Neuronal stem cell (in vitro differentiated cells): Measurements from ENCODE around the gene DDX59.

ENCODE experiments used
- DNase-seq: peaks from one replicate; pipeline ENCODE4 v3.0.0-alpha.2; 2013; ENCODE audit warnings: low spot score
- H2AFZ ChIP-seq: one replicate; pipeline ENCODE4 v1.6.1; 2013; ENCODE audit warnings: mild to moderate bottlenecking, low read length, inconsistent platforms
- H2AK5ac ChIP-seq: 2 replicates; pipeline ENCODE4 v1.6.1; 2013; ENCODE audit warnings: low read depth, mild to moderate bottlenecking, inconsistent platforms, low read length, moderate library complexity, mixed read lengths
- H2BK120ac ChIP-seq: 2 replicates; pipeline ENCODE4 v1.6.1; 2013; ENCODE audit warnings: low read depth, mild to moderate bottlenecking, inconsistent platforms, low read length, moderate library complexity, mixed read lengths
- H2BK12ac ChIP-seq: one replicate; pipeline ENCODE4 v1.6.1; 2013; ENCODE audit warnings: low read length, inconsistent platforms
- H2BK15ac ChIP-seq: 2 replicates; pipeline ENCODE4 v1.6.1; 2013; ENCODE audit warnings: mild to moderate bottlenecking, low read length, inconsistent platforms, mixed read lengths
- H2BK5ac ChIP-seq: one replicate; pipeline ENCODE4 v1.6.1; 2013; ENCODE audit warnings: inconsistent platforms, mild to moderate bottlenecking, low read length, moderate library complexity
- H3K14ac ChIP-seq: one replicate; pipeline ENCODE4 v1.6.1; 2013; ENCODE audit warnings: low read length, inconsistent platforms
- H3K18ac ChIP-seq: 2 replicates; pipeline ENCODE4 v1.6.1; 2013; ENCODE audit warnings: low read length, inconsistent platforms
- H3K23ac ChIP-seq: 2 replicates; pipeline ENCODE4 v1.6.1; 2013; ENCODE audit warnings: low read depth, mild to moderate bottlenecking, mixed read lengths, low read length, inconsistent platforms; ENCODE audit not compliant: poor library complexity
- H3K27ac ChIP-seq: replicated peaks from 3 replicates; pipeline ENCODE4 v1.5.1; 2013; ENCODE audit warnings: low read length, inconsistent platforms
- H3K27me3 ChIP-seq, 3 experiments: 2 replicates each; pipeline ENCODE4 v1.6.1; 2013; ENCODE audit warnings: low read length in 3 of 3, mild to moderate bottlenecking in 2 of 3, inconsistent platforms in 1 of 3, low read depth in 1 of 3, mixed read lengths in 1 of 3, moderate library complexity in 1 of 3; ENCODE audit not compliant: control insufficient read depth in 3 of 3, insufficient read depth in 3 of 3
- H3K36me3 ChIP-seq, 2 donors: replicated peaks in 1 of 2; 2 replicates each; pipeline ENCODE4 v1.6.1; 2013; ENCODE audit warnings: low read length in 2 of 2; ENCODE audit not compliant: control insufficient read depth in 2 of 2, insufficient read depth in 2 of 2
- H3K4ac ChIP-seq: 2 replicates; pipeline ENCODE4 v1.6.1; 2013; ENCODE audit warnings: inconsistent platforms, mild to moderate bottlenecking, low read length, moderate library complexity
- H3K4me1 ChIP-seq, 2 donors: 1 replicate in 1 of 2; 2 replicates in 1 of 2; pipeline ENCODE4 v1.6.1; 2013; ENCODE audit warnings: low read length in 2 of 2, low read depth in 1 of 2; ENCODE audit not compliant: control insufficient read depth in 2 of 2, insufficient read depth in 1 of 2
- H3K4me2 ChIP-seq: one replicate; pipeline ENCODE4 v1.6.1; 2013; ENCODE audit warnings: mild to moderate bottlenecking, low read length, inconsistent platforms; ENCODE audit not compliant: insufficient read depth, poor library complexity, severe bottlenecking
- H3K4me3 ChIP-seq, 2 donors: 2 replicates each; pipeline ENCODE4 v1.5.1; 2013; ENCODE audit warnings: low read length in 2 of 2, mild to moderate bottlenecking in 2 of 2, inconsistent platforms in 1 of 2, moderate library complexity in 1 of 2
- H3K79me1 ChIP-seq: one replicate; pipeline ENCODE4 v1.6.1; 2013; ENCODE audit warnings: low read depth, mild to moderate bottlenecking, inconsistent platforms, low read length, moderate library complexity
- H3K9ac ChIP-seq: one replicate; pipeline ENCODE4 v1.6.1; 2013; ENCODE audit warnings: mild to moderate bottlenecking, low read depth, low read length, inconsistent platforms; ENCODE audit not compliant: poor library complexity
- H3K9me3 ChIP-seq, 2 donors: replicated peaks in 1 of 2; 2 replicates each; pipeline versions ENCODE3 to v1.6.1; 2013; ENCODE audit warnings: low read length in 2 of 2, mild to moderate bottlenecking in 2 of 2, inconsistent platforms in 1 of 2, low read depth in 1 of 2, mixed read lengths in 1 of 2, moderate library complexity in 1 of 2; ENCODE audit not compliant: control insufficient read depth in 2 of 2, insufficient read depth in 1 of 2
- H4K8ac ChIP-seq: one replicate; pipeline ENCODE4 v1.6.1; 2013; ENCODE audit warnings: low read depth, mild to moderate bottlenecking, inconsistent platforms, low read length, moderate library complexity
- H4K91ac ChIP-seq: one replicate; pipeline ENCODE4 v1.6.1; 2013; ENCODE audit warnings: low read length, low read depth, mild to moderate bottlenecking, inconsistent platforms; ENCODE audit not compliant: poor library complexity
- WGBS, 2 donors: extraction: QIAGEN DNeasy Blood & Tissue Kit; methylation state at CpG; one replicate each; pipeline ENCODE4 v1.1.7; 2013; ENCODE audit warnings: missing lambda C conversion rate in 2 of 2, mixed read lengths in 1 of 2; ENCODE audit not compliant: insufficient read length in 2 of 2, insufficient replicate concordance in 1 of 2; ENCODE audit errors: extremely low coverage in 2 of 2; 5-methylcytosine and 5-hydroxymethylcytosine counted together

The DDX59 gene

GRCh38 chr1:200666309-200666708, 3.4 kb downstream of the DDX59 start:
- DNase-seq = no peak
- no CpG with 5 or more reads among the region's 8 CpGs for WGBS, 2 donors

GRCh38 chr1:200665861-200666260, 3.8 kb downstream of the DDX59 start:
- no peak overlapping the region for H4K91ac ChIP-seq
- H3K4me3 ChIP-seq = no peak overlapping the region
- no peak overlapping the region for H3K23ac ChIP-seq
- H3K27ac ChIP-seq = no peak overlapping the region
- H2BK5ac ChIP-seq = no peak overlapping the region
- H2BK120ac ChIP-seq = no peak overlapping the region
- H3K14ac ChIP-seq = no peak overlapping the region
- H3K4ac ChIP-seq = no peak overlapping the region
- H3K4me1 ChIP-seq = peaks cover 0 to 9% of the 10 kb centered on the region in 2 donors
- H3K79me1 ChIP-seq = no peaks in the 10 kb centered on the region
- no peak overlapping the region for H2BK15ac ChIP-seq
- no CpG with 5 or more reads among the region's 2 CpGs for WGBS, 2 donors
- peaks cover 8 to 65% of the 10 kb centered on the region in 2 donors for H3K36me3 ChIP-seq
- no peak overlapping the region for H4K8ac ChIP-seq
- H3K9ac ChIP-seq = no peak overlapping the region
- H3K18ac ChIP-seq = no peak overlapping the region
- no peaks in the 10 kb centered on the region for H3K27me3 ChIP-seq
- H2AK5ac ChIP-seq = no peak overlapping the region
- H2BK12ac ChIP-seq = no peak overlapping the region
- no peak for DNase-seq
- H3K4me2 ChIP-seq = no peak overlapping the region
- no peak overlapping the region for H2AFZ ChIP-seq
- H3K9me3 ChIP-seq = peaks cover 0 to 4% of the 10 kb centered on the region in 2 donors

More at GRCh38 chr1:200666309-200666708, 3.4 kb downstream of the DDX59 start:
- Histone ChIP-seq H2BK5ac (no peak overlapping the region), H2BK15ac (no peak overlapping the region), H3K23ac (no peak overlapping the region), H3K27me3 (no peaks in the 10 kb centered on the region), H3K4me1 (peaks cover 0 to 9% of the 10 kb centered on the region in 2 donors), H4K8ac (no peak overlapping the region), H3K4me3 (no peak overlapping the region), H3K36me3 (peaks cover 8 to 60% of the 10 kb centered on the region in 2 donors), H3K18ac (no peak overlapping the region), H2BK12ac (no peak overlapping the region), H2BK120ac (no peak overlapping the region), H3K79me1 (no peaks in the 10 kb centered on the region), H3K14ac (no peak overlapping the region), H3K9ac (no peak overlapping the region), H4K91ac (no peak overlapping the region), H2AK5ac (no peak overlapping the region), H3K4me2 (no peak overlapping the region), H3K27ac (no peak overlapping the region), H2AFZ (no peak overlapping the region), H3K9me3 (peaks cover 0 to 4% of the 10 kb centered on the region in 2 donors), H3K4ac (no peak overlapping the region)

GRCh38 chr1:200660719-200661118, 9.0 kb downstream of the DDX59 start:
- Histone ChIP-seq H3K4ac (no peak overlapping the region), H3K27me3 (no peaks in the 10 kb centered on the region), H2AK5ac (no peak overlapping the region), H3K9me3 (no peaks in the 10 kb centered on the region), H2BK15ac (no peak overlapping the region), H2BK5ac (no peak overlapping the region), H3K27ac (no peak overlapping the region), H3K9ac (no peak overlapping the region), H2AFZ (no peak overlapping the region), H3K14ac (no peak overlapping the region), H3K23ac (no peak overlapping the region), H3K4me1 (peaks cover 0 to under 1% of the 10 kb centered on the region in 2 donors), H3K79me1 (peaks cover 1% of the 10 kb centered on the region), H3K18ac (no peak overlapping the region), H3K36me3 (peaks cover 18 to 95% of the 10 kb centered on the region in 2 donors), H3K4me2 (no peak overlapping the region), H2BK12ac (no peak overlapping the region), H4K8ac (no peak overlapping the region), H4K91ac (no peak overlapping the region), H3K4me3 (no peak overlapping the region), H2BK120ac (no peak overlapping the region)
- no peak for DNase-seq
- no CpG with 5 or more reads among the region's 6 CpGs for WGBS, 2 donors

- Histone ChIP-seq H4K91ac (no peak overlapping the region), H3K4me2 (no peak overlapping the region), H3K36me3 (peaks cover 17 to 94% of the 10 kb centered on the region in 2 donors), H3K27ac (no peak overlapping the region), H2BK15ac (no peak overlapping the region), H3K79me1 (peaks cover 1% of the 10 kb centered on the region), H3K27me3 (no peaks in the 10 kb centered on the region), H3K23ac (no peak overlapping the region), H3K14ac (no peak overlapping the region), H2AFZ (no peak overlapping the region), H3K4ac (no peak overlapping the region), H2BK12ac (no peak overlapping the region), H3K4me1 (no peaks in the 10 kb centered on the region), H3K18ac (no peak overlapping the region), H2BK120ac (no peak overlapping the region), H3K9me3 (no peaks in the 10 kb centered on the region), H2AK5ac (no peak overlapping the region), H3K9ac (no peak overlapping the region), H4K8ac (no peak overlapping the region), H2BK5ac (peak overlapping the region; percentile 48), H3K4me3 (no peak overlapping the region)
- WGBS, 2 donors = no CpG with 5 or more reads among the region's 1 CpG
- no peak for DNase-seq
Measured at GRCh38 chr1:200659269-200659668, 10.4 kb downstream of the DDX59 start.
